WTC11 (cell line): ENCODE data around the gene THSD7B. TPM values are rescaled to one million over a fixed set of nuclear protein-coding genes. Genes with fewer than 3 reads are reported as not detected.
A peak's percentile ranks its signal among the peaks of the same experiment; 100 is the strongest.

Experiments used
- ATAC-seq: fragments of 200-7000 bp; cut with Tn5 transposase; 2 replicates; pipeline ENCODE4 v1.10.0; 2021; ENCODE audit warnings: mild to moderate bottlenecking, moderate library complexity
- CTCF ChIA-PET: fragments of 300-600 bp; sonication (Branson Sonifier 250); formaldehyde crosslinking; loops from one replicate; lab custom pipeline; 2021; ENCODE audit warnings: antibody characterized with exemption; lab: Charles Lee
- POLR2A ChIA-PET: fragments of 350-600 bp; sonication (Branson Sonifier 250); formaldehyde crosslinking; loops from one replicate; lab custom pipeline; 2021; ENCODE audit warnings: antibody characterized with exemption; lab: Charles Lee
- DNase-seq: peaks from one replicate; pipeline ENCODE4 v3.0.0; 2021; ENCODE audit warnings: low spot score
- H3K27ac Mint-ChIP-seq: 2 replicates; pipeline ENCODE4 v1.8.0; 2021; ENCODE audit warnings: mixed read lengths
- H3K27me3 Mint-ChIP-seq: 2 replicates; pipeline ENCODE4 v1.8.0; 2021; ENCODE audit warnings: low read depth, mild to moderate bottlenecking, moderate library complexity, mixed read lengths
- H3K36me3 Mint-ChIP-seq: 2 replicates; pipeline ENCODE4 v1.8.0; 2021; ENCODE audit warnings: mixed read lengths
- H3K4me1 Mint-ChIP-seq: 2 replicates; pipeline ENCODE4 v1.8.0; 2022; ENCODE audit warnings: mixed read lengths
- H3K4me3 Mint-ChIP-seq: 2 replicates; pipeline ENCODE4 v1.8.0; 2021; ENCODE audit warnings: mild to moderate bottlenecking, moderate library complexity, mixed read lengths
- H3K9me3 Mint-ChIP-seq: 2 replicates; pipeline ENCODE4 v1.8.0; 2021; ENCODE audit warnings: mixed read lengths
- ATF1 ChIP-seq: sonication (generic); formaldehyde crosslinking; IDR thresholded peaks from 2 replicates; pipeline ENCODE4 v1.8.1; 2023; ENCODE audit warnings: mild to moderate bottlenecking, moderate library complexity, missing genetic modification reagents
- ATF6 ChIP-seq: sonication (generic); formaldehyde crosslinking; IDR thresholded peaks from 2 replicates; pipeline ENCODE4 v1.8.1; 2023; ENCODE audit warnings: mild to moderate bottlenecking, missing genetic modification reagents
- CDX4 ChIP-seq: fragments of 250-450 bp; sonication (Bioruptor Pico); IDR thresholded peaks from 2 replicates; pipeline ENCODE4 v1.9.0; 2021; ENCODE audit warnings: moderate library complexity, mild to moderate bottlenecking, inconsistent platforms, borderline replicate concordance
- E2F1 ChIP-seq: sonication (generic); formaldehyde crosslinking; IDR thresholded peaks from 2 replicates; pipeline ENCODE4 v1.8.0; 2022; ENCODE audit warnings: mild to moderate bottlenecking, missing genetic modification reagents
- FOXK1 ChIP-seq: sonication (generic); formaldehyde crosslinking; IDR thresholded peaks from 2 replicates; pipeline ENCODE4 v1.8.0; 2022; ENCODE audit warnings: mild to moderate bottlenecking, moderate library complexity, missing genetic modification reagents
- GABPB1 ChIP-seq: sonication (generic); formaldehyde crosslinking; IDR thresholded peaks from 2 replicates; pipeline ENCODE4 v1.8.1; 2023; ENCODE audit warnings: mild to moderate bottlenecking, missing genetic modification reagents
- IRF1 ChIP-seq: sonication (generic); formaldehyde crosslinking; IDR thresholded peaks from 2 replicates; pipeline ENCODE4 v1.8.0; 2023; ENCODE audit warnings: missing genetic modification reagents
- IRF2 ChIP-seq: sonication (generic); formaldehyde crosslinking; IDR thresholded peaks from 2 replicates; pipeline ENCODE4 v1.8.0; 2022; ENCODE audit warnings: low read depth, missing genetic modification reagents, borderline replicate concordance
- NFE2L1 ChIP-seq: sonication (generic); formaldehyde crosslinking; IDR thresholded peaks from 2 replicates; pipeline ENCODE4 v1.8.1; 2023; ENCODE audit warnings: missing genetic modification reagents
- NFYB ChIP-seq: sonication (generic); formaldehyde crosslinking; conservative IDR thresholded peaks from 2 replicates; pipeline ENCODE4 v1.8.0; 2022; ENCODE audit warnings: low read depth, missing genetic modification reagents
- NR1H2 ChIP-seq: sonication (generic); formaldehyde crosslinking; IDR thresholded peaks from 2 replicates; pipeline ENCODE4 v1.9.0; 2021; ENCODE audit warnings: mild to moderate bottlenecking, moderate library complexity, missing genetic modification reagents
- SMAD4 ChIP-seq: sonication (generic); formaldehyde crosslinking; IDR thresholded peaks from 2 replicates; pipeline ENCODE4 v1.8.0; 2022; ENCODE audit warnings: mild to moderate bottlenecking, missing genetic modification reagents
- SP1 ChIP-seq: sonication (generic); formaldehyde crosslinking; conservative IDR thresholded peaks from 2 replicates; pipeline ENCODE4 v1.8.1; 2022; ENCODE audit warnings: missing genetic modification reagents
- TEAD1 ChIP-seq: sonication (generic); formaldehyde crosslinking; IDR thresholded peaks from 2 replicates; pipeline ENCODE4 v1.8.0; 2022; ENCODE audit warnings: mild to moderate bottlenecking, missing genetic modification reagents
- TEAD4 ChIP-seq: sonication (generic); formaldehyde crosslinking; IDR thresholded peaks from 2 replicates; pipeline ENCODE4 v1.8.0; 2022; ENCODE audit warnings: mild to moderate bottlenecking, missing genetic modification reagents
- TP53 ChIP-seq: sonication (generic); formaldehyde crosslinking; IDR thresholded peaks from 2 replicates; pipeline ENCODE4 v1.8.1; 2023; ENCODE audit warnings: mild to moderate bottlenecking, missing genetic modification reagents
- ZBTB43 ChIP-seq: sonication (generic); formaldehyde crosslinking; IDR thresholded peaks from 2 replicates; pipeline ENCODE4 v1.8.1; 2023; ENCODE audit warnings: mild to moderate bottlenecking, missing genetic modification reagents
- ZMAT4 ChIP-seq: fragments of 250-450 bp; sonication (Bioruptor Pico); IDR thresholded peaks from 2 replicates; pipeline ENCODE4 v1.9.0; 2021; ENCODE audit warnings: mild to moderate bottlenecking
- ZNF138 ChIP-seq: sonication (generic); formaldehyde crosslinking; conservative IDR thresholded peaks from 2 replicates; pipeline ENCODE4 v1.8.1; 2022; ENCODE audit warnings: mild to moderate bottlenecking, moderate library complexity, missing genetic modification reagents
- ZNF219 ChIP-seq: sonication (generic); formaldehyde crosslinking; IDR thresholded peaks from 2 replicates; pipeline ENCODE4 v1.8.0; 2023; ENCODE audit warnings: missing genetic modification reagents, mild to moderate bottlenecking, borderline replicate concordance
- ZNF396 ChIP-seq: fragments of 250-450 bp; sonication (Bioruptor Pico); IDR thresholded peaks from 2 replicates; pipeline ENCODE4 v1.8.0; 2021; ENCODE audit warnings: mild to moderate bottlenecking, moderate library complexity, borderline replicate concordance
- ZNF425 ChIP-seq: fragments of 250-450 bp; sonication (Bioruptor Pico); conservative IDR thresholded peaks from 2 replicates; pipeline ENCODE4 v1.9.0; 2021; ENCODE audit warnings: mild to moderate bottlenecking
- total RNA-seq: library from RNA; stranded (reverse); gene quantifications from 3 replicates; pipeline ENCODE4 v1.2.3, GENCODE V29; 2021

The THSD7B gene
- total RNA-seq, 1 experiment from 2014 or later, result 2.9 TPM

- ATAC-seq (no peak), DNase-seq (no peak)
- Mint-ChIP-seq H3K27me3 (no peaks in the 10 kb centered on the region), H3K4me1 (peaks cover 3% of the 10 kb centered on the region; the same call in 1 of the 2 replicates), H3K27ac (no peak overlapping the region), H3K4me3 (no peak overlapping the region), H3K36me3 (no peaks in the 10 kb centered on the region), H3K9me3 (peaks cover 8% of the 10 kb centered on the region)
- POLR2A ChIA-PET, result no interaction called here
- CTCF ChIA-PET, result no interaction called here
- no peak for TF ChIP-seq ZNF219 (CRISPR knock-in tag)
- TF ChIP-seq TEAD4 (CRISPR knock-in tag), result no peak
Observed at GRCh38 chr2:137405496-137405895, 640.2 kb downstream of the THSD7B start.

- Mint-ChIP-seq H3K36me3 (no peaks in the 10 kb centered on the region), H3K27me3 (no peaks in the 10 kb centered on the region), H3K4me1 (peaks cover 3% of the 10 kb centered on the region; the same call in 1 of the 2 replicates), H3K9me3 (peaks cover 7% of the 10 kb centered on the region), H3K27ac (no peak overlapping the region), H3K4me3 (no peak overlapping the region)
- POLR2A ChIA-PET, result no interaction called here
- CTCF ChIA-PET, result no interaction called here
- TF ChIP-seq ZNF425 (CRISPR knock-in tag) (no peak), CDX4 (CRISPR knock-in tag) (no peak), ATF1 (CRISPR knock-in tag) (no peak), TP53 (CRISPR knock-in tag) (no peak), ZBTB43 (CRISPR knock-in tag) (no peak), IRF2 (no peak), NR1H2 (no peak), NFYB (no peak), SP1 (CRISPR knock-in tag) (no peak), E2F1 (CRISPR knock-in tag) (no peak), GABPB1 (no peak), NFE2L1 (CRISPR knock-in tag) (no peak)
- ATAC-seq, result no peak
- DNase-seq, result no peak
Observed at GRCh38 chr2:137411585-137411984, 646.2 kb downstream of the THSD7B start.

- H3K27me3 Mint-ChIP-seq, result peaks cover 2% of the 10 kb centered on the region; the same call in 1 of the 2 replicates
- ATAC-seq (peak; percentile 86), DNase-seq (no peak)
- ChIA-PET CTCF (no interaction called here), POLR2A (no interaction called here)
- H3K4me1 Mint-ChIP-seq, result 0 out of 2 replicates have a peak, but pooled peaks cover 4% of the 10 kb centered on the region
- H3K27ac Mint-ChIP-seq, result no peak overlapping the region
- H3K36me3 Mint-ChIP-seq, result peaks cover 26% of the 10 kb centered on the region
- H3K4me3 Mint-ChIP-seq, result no peak overlapping the region
- no peak for TF ChIP-seq ZMAT4 (CRISPR knock-in tag)
- no peak for TF ChIP-seq ATF6 (CRISPR knock-in tag)
- TF ChIP-seq TEAD1, result no peak; the same call in 1 of the 2 replicates
- no peak for TF ChIP-seq NFE2L1 (CRISPR knock-in tag)
- no peak for TF ChIP-seq IRF1 (CRISPR knock-in tag)
- no peak for TF ChIP-seq NFYB
- no peak for TF ChIP-seq FOXK1 (CRISPR knock-in tag)
- TF ChIP-seq ZNF138 (CRISPR knock-in tag), result no peak
- no peak for TF ChIP-seq SMAD4 (CRISPR knock-in tag)
- TF ChIP-seq ZNF396 (CRISPR knock-in tag), result no peak
- TF ChIP-seq ZBTB43 (CRISPR knock-in tag), result no peak
- TF ChIP-seq NR1H2, result no peak
- TF ChIP-seq, all 79 proteins: peak for 0
- H3K9me3 Mint-ChIP-seq, result peaks cover 29% of the 10 kb centered on the region
Observed at GRCh38 chr2:137420744-137421143, 655.4 kb downstream of the THSD7B start.
